ENCODE measurements around the gene FBH1.

The FBH1 gene

DNA sequence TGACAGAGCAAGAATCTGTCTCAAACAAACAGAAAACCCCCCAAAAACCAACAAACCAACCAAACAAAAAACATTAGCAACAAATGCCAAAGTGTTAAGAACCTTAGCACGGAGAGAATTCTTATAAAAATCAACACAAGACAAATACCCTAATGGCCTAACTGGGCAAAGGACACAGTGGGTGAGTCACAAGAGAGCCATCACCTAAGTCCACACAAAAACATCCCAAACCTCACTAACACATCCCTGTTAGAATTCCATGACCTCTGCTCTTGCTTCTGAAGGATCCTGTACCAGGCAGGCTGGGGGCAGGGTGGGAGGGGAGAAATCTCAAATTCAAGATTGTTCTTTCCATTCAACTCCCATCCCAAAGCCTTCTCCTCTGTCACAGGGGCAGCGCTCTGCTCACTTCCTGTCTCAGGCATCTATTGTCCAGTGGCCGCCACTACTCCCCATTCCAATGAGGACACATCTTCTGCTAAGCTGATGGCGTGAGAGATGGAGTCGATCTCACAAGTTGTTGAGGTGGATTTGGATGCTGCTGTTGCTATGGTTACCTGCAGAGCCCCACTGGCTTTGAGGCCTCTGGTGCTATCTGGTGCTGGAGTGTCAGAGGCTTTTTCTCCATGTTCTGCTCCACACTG lies 78.1 kb downstream of the FBH1 start:
- no peaks in the 10 kb centered on the region for H3K9me3 ChIP-seq (ENCODE audit: low read length)
- no peak for TF ChIP-seq EZH2 (IDR thresholded peaks at IDR 0.05; ENCODE audit: borderline replicate concordance, low read length)
- TF ChIP-seq CTCF (IDR thresholded peaks at IDR 0.05; ENCODE audit: low read length), result no peak

GRCh38 chr10:5968681-5969453 lies 78.8 kb downstream of the FBH1 start:
- H3K4me3 ChIP-seq (ENCODE audit: low read depth, low read length, poor library complexity, severe bottlenecking), result no peak overlapping the region
- no peaks in the 10 kb centered on the region for H3K9me2 ChIP-seq (ENCODE audit: low read depth, low read length)
- H3K27ac ChIP-seq (ENCODE audit: low read depth, low read length, poor library complexity, severe bottlenecking), result no peak overlapping the region
- no peaks in the 10 kb centered on the region; the same call in 1 of the 2 replicates for H3K36me3 ChIP-seq (ENCODE audit: insufficient read depth, low read length)
- H4K20me1 ChIP-seq (ENCODE audit: insufficient read depth, low read length), result no peaks in the 10 kb centered on the region
- H3K4me2 ChIP-seq (ENCODE audit: low read length), result no peak overlapping the region
- H3K9ac ChIP-seq (ENCODE audit: low read length), result no peak overlapping the region
- H2AFZ ChIP-seq (ENCODE audit: low read length), result no peak overlapping the region
- no peaks in the 10 kb centered on the region for H3K4me1 ChIP-seq (ENCODE audit: insufficient read depth, low read length, severe bottlenecking)
- no peaks in the 10 kb centered on the region for H3K9me3 ChIP-seq (ENCODE audit: low read length)
- no peaks in the 10 kb centered on the region for H3F3A ChIP-seq (ENCODE audit: insufficient read depth, low read length)
- H3K27me3 ChIP-seq (ENCODE audit: insufficient read depth, low read length), result no peaks in the 10 kb centered on the region
- TF ChIP-seq EZH2 (IDR thresholded peaks at IDR 0.05; ENCODE audit: borderline replicate concordance, low read length), result no peak
- TF ChIP-seq CTCF (IDR thresholded peaks at IDR 0.05; ENCODE audit: low read length), result no peak
- H3K79me2 ChIP-seq (ENCODE audit: insufficient read depth, low read length), result no peaks in the 10 kb centered on the region

More for the DNA sequence above, 78.1 kb downstream of the FBH1 start:
- Histone ChIP-seq H3K27ac (ENCODE audit: low read depth, low read length, poor library complexity, severe bottlenecking) (no peak overlapping the region), H4K20me1 (ENCODE audit: insufficient read depth, low read length) (no peaks in the 10 kb centered on the region), H3K4me2 (ENCODE audit: low read length) (no peak overlapping the region), H3K9ac (ENCODE audit: low read length) (no peak overlapping the region), H3K79me2 (ENCODE audit: insufficient read depth, low read length) (no peaks in the 10 kb centered on the region), H3K4me1 (ENCODE audit: insufficient read depth, low read length, severe bottlenecking) (no peaks in the 10 kb centered on the region), H3K27me3 (ENCODE audit: insufficient read depth, low read length) (no peaks in the 10 kb centered on the region), H3K4me3 (ENCODE audit: low read depth, low read length, poor library complexity, severe bottlenecking) (no peak overlapping the region), H3K36me3 (ENCODE audit: insufficient read depth, low read length) (no peaks in the 10 kb centered on the region; the same call in 1 of the 2 replicates), H3K9me2 (ENCODE audit: low read depth, low read length) (no peaks in the 10 kb centered on the region), H3F3A (ENCODE audit: insufficient read depth, low read length) (no peaks in the 10 kb centered on the region), H2AFZ (ENCODE audit: low read length) (no peak overlapping the region)

- H2AFZ ChIP-seq (ENCODE audit: low read length), result no peak overlapping the region
These were observed 80.0 kb downstream of the FBH1 start for GRCh38 chr10:5970066-5970465.

More at GRCh38 chr10:5970066-5970465, 80.0 kb downstream of the FBH1 start:
- Histone ChIP-seq H3K4me3 (ENCODE audit: low read depth, low read length, poor library complexity, severe bottlenecking) (no peak overlapping the region), H3K9me3 (ENCODE audit: low read length) (no peaks in the 10 kb centered on the region), H3K4me2 (ENCODE audit: low read length) (no peak overlapping the region), H3K79me2 (ENCODE audit: insufficient read depth, low read length) (no peaks in the 10 kb centered on the region), H3K27me3 (ENCODE audit: insufficient read depth, low read length) (no peaks in the 10 kb centered on the region), H3K27ac (ENCODE audit: low read depth, low read length, poor library complexity, severe bottlenecking) (no peak overlapping the region), H3K9me2 (ENCODE audit: low read depth, low read length) (no peaks in the 10 kb centered on the region), H3F3A (ENCODE audit: insufficient read depth, low read length) (no peaks in the 10 kb centered on the region), H4K20me1 (ENCODE audit: insufficient read depth, low read length) (no peaks in the 10 kb centered on the region), H3K4me1 (ENCODE audit: insufficient read depth, low read length, severe bottlenecking) (no peaks in the 10 kb centered on the region), H3K36me3 (ENCODE audit: insufficient read depth, low read length) (no peaks in the 10 kb centered on the region), H3K9ac (ENCODE audit: low read length) (no peak overlapping the region)
- no peak for TF ChIP-seq CTCF (IDR thresholded peaks at IDR 0.05; ENCODE audit: low read length)
- no peak for TF ChIP-seq EZH2 (IDR thresholded peaks at IDR 0.05; ENCODE audit: borderline replicate concordance, low read length)

Measured in OCI-LY1 (cell line).